Stromal cell of bone marrow (primary cell): ENCODE results near the gene TIAM1.
A peak's percentile ranks its signal among the peaks of the same experiment; 100 is the strongest.

Experiments
- DNase-seq: peaks from one replicate; pipeline ENCODE4 v3.0.0-alpha.2; 2012; ENCODE audit warnings: low read depth

Gene TIAM1, protein sequence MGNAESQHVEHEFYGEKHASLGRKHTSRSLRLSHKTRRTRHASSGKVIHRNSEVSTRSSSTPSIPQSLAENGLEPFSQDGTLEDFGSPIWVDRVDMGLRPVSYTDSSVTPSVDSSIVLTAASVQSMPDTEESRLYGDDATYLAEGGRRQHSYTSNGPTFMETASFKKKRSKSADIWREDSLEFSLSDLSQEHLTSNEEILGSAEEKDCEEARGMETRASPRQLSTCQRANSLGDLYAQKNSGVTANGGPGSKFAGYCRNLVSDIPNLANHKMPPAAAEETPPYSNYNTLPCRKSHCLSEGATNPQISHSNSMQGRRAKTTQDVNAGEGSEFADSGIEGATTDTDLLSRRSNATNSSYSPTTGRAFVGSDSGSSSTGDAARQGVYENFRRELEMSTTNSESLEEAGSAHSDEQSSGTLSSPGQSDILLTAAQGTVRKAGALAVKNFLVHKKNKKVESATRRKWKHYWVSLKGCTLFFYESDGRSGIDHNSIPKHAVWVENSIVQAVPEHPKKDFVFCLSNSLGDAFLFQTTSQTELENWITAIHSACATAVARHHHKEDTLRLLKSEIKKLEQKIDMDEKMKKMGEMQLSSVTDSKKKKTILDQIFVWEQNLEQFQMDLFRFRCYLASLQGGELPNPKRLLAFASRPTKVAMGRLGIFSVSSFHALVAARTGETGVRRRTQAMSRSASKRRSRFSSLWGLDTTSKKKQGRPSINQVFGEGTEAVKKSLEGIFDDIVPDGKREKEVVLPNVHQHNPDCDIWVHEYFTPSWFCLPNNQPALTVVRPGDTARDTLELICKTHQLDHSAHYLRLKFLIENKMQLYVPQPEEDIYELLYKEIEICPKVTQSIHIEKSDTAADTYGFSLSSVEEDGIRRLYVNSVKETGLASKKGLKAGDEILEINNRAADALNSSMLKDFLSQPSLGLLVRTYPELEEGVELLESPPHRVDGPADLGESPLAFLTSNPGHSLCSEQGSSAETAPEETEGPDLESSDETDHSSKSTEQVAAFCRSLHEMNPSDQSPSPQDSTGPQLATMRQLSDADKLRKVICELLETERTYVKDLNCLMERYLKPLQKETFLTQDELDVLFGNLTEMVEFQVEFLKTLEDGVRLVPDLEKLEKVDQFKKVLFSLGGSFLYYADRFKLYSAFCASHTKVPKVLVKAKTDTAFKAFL (N-terminal part only)

DNA sequence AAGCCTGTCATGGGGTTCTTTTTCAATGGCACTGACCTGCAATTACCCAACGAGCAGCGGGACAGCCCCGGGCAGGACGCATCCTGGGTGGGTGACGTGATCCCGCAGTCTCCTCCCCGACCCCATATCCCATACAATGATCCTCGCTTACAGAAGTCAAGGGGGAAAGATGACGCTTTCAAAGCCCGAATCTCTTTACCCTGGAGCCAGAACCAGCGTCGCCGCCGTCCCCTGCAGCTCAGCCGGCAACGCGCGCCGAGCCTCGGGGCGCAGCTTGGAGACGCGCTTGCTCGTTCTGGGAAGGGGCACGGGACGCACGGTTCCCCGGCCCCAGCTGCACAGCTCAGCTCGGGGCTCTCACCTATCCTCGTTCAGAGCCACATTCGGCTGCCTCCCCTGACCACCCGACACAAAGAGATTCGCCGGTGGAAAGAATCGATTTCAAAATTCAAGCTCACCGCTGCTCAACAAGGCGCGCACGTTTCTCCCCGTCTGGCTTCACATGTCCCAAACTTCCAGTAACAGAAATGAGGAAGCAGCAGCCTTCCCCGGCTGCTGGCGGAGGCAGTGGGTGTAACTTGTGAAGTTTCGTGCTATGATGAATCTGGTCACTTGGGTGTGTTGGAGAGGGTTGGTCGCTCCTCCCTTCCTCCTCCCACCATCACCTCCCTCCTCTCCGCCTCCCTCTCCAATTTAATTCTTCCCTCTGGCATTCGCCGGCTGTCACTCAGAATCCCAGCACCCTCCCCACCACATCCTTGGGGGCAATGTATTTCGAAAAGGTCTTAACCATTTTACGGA lies at the start of gene TIAM1:
TSS of gene TIAM1 (minus strand) at position 582 of the 801 bp plus-strand sequence. CDS start 77,289 bp downstream, outside the sequence.
- DNase-seq: peak; percentile 76

DNA sequence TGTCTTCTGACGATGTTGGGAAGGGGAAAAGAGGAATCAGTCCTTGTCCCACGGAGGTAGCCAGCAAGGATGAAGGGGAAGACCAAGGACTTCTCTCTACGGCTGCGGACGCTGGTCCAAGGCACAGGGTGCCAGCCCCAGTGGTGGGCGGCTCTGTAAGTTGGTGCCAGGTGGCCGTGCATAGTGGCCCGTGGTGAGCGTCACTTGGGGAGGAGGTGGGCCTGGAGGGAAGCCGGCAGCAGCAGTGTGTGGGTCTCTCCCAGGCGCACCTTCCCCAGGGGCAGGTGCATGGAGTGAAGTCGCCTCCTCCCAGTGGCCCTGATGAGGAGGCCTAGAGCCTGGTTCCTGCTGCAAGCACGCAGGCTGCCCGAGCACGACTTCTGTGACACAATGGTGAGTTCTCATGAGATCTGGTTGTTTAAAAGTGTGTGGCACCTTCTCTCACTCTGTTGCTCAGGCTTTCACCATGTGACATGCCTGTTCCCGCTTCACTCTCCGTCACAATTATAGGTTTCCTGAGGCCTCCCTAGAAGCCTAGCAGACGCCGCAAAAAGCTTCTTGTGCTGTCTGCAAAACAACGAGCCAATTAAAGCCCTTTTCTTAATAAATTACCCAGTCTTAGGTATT lies 43.6 kb upstream of the TIAM1 start:
- no peak for DNase-seq

DNA sequence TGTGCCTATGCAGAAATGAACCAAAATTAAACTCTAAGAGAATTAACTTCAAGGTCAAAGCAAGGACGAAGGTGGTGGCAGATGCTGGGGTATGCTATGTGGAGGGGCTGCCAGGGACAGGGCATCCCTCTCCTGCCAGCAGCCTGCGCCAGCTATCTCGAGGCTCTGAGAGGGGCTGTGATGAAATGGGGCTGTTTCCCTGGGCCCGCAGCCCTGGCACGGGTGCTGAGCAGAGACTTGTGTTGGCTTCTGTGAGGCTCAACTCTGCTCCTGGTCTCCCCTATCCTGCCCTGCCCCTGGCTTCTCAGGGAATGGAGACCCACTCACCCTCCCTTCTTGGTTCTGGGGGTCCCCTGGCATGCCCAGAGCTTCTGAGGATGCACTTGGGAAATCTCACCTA lies 41.9 kb upstream of the TIAM1 start:
- DNase-seq: no peak

DNA sequence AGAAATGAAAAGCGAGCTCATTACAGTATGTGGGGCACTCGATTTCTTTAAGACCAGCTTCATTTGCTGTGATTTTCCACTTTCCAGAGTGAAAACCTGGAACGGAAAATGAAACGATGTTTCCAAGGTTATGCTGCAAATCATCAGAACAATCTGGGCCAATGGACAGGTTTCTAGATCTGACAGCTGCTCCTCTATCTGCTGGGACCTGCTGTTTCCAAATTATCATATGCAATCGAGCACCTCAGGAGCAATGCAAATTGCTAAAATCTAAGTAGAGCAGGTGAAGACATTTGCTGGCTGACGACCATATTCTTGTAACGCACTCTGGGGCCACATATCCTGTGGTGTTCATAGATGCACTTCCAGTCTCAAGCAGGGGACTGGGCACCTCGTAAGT lies 39.7 kb upstream of the TIAM1 start:
- no peak for DNase-seq

DNA sequence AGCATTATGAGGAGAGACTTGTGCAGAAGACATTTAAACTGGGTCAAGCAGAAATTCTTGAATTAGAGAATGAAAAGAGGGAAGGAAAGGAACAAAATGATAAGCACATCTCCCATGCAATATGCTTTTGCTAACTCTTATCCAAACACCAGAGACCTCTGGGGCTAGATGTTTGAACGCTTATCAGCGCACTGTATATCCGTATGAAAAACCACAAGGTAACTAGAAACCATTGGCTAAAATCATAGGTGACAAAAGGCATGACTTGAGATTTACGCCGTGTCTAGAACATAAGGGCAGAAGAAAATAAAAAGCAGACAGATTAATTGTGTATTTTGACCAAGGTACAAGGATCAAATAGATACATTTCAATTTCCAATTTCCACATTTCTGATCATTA lies 38.0 kb upstream of the TIAM1 start:
- DNase-seq: no peak

DNA sequence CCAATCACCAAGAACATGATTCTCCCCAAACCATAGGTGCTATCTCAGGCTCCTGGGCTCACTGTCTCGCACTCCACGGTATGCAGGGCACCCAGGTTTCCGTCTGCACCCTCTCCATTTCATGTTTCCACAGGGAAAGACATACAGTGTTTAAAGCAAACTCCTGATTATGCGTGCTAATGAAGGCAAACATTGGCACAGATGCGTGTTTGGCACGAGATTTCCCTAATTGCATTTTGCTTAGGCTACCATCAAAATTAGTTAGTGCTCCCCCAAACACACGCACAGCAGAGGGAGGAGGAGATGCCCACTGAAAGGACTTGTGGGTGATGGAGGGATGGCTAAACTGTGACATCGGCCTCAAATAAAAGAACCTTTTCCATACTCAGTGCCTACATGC lies 32.2 kb upstream of the TIAM1 start:
- DNase-seq: no peak

DNA sequence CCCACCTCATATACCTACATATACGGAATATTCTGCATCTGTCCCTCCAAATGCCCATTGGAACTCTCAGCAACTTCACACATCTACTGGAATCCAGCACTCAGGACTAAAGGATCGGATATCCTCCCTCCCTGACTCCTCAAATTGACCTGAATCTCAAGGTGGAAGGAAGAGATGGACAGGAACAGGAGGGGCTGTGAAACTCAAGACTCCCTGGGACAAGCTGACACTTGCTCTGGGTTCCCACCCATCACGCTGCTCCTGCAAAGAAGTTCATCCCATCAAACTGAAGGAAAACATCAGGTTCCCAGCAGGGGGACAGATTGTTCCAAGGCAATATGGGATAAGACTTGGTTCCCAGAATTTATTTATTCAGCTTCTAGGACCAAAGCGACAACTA lies 30.3 kb upstream of the TIAM1 start:
- no peak for DNase-seq

DNA sequence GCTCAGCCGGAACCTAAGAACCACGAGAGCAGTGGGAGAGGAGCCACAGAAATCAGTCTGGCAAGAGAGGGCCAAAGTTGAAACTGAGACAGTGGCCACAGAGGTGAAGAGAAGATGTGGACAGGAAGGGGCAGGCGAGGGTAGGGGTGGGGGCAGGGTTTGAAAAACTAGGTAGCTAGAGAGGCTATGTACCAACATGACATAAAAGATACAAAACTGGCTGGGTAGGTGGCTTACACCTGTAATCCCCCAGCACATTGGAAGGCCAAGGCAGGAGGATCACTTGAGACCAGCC lies 28.4 kb upstream of the TIAM1 start:
- no peak for DNase-seq

DNA sequence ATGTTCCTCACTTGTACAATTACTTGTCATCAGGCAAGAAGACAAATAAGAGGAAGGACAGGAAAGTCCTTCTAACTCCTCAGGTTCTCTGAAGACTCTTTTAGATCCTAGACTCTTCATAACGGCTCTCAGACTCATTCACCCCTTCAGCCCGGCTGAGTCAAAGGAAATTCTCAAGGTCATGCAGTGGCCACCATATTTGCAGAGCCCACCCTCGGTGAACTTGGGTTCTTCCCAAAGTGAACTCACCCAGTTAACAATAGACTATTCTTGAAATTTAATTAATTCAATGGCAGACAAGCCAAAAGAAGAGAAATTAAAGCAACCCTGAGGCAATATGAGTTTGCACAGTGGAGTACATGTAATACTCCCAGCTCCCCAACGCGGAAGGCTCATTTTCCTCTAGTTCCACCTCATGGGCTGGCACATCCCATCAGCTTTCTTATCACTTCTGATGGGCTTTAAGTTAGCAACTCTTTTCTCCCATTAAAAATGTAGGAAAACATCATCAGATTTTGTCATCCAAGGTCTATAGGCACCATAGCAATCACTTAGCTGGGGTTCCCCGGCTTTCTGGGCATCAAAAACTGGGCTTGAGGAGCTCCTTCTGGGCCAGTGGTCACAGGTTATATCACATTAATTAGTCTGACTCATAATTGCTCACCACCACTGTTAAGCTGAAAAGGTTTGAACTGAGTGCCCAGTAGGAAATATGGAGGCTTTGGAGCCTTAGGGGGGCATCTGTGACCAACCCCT lies 27.8 kb upstream of the TIAM1 start:
- DNase-seq: no peak

DNA sequence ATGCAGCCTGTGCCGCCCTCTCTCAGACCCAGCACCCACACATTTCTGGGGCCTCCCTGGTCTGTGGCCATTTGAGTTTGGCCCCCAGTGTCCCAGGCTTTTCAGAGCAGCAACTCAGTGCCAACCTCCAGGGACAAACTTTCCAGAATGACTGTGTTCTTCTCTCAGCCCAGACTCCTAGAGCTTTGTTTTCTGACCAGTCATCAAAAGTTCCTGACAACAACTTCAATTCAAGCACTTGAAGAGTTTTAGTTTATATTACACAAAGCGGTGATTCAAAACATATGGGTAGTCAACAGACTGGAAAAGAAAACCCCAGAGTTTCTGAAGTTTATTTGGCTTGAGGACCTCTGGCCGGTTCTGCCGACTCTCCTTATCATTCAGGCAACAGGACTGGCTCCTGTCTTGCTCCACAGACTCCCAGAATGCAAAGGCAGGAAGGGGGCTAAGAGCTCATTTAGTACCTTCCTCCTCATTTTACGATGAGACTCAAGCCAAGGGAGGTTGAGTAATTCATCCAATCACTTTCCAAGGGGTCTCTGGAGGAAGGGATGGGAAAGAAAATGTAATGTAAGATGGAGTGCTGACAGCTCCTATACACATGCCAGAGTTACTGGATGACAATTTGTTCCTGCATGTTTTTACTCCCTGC lies 27.0 kb upstream of the TIAM1 start:
- DNase-seq: peak; percentile 33

DNA sequence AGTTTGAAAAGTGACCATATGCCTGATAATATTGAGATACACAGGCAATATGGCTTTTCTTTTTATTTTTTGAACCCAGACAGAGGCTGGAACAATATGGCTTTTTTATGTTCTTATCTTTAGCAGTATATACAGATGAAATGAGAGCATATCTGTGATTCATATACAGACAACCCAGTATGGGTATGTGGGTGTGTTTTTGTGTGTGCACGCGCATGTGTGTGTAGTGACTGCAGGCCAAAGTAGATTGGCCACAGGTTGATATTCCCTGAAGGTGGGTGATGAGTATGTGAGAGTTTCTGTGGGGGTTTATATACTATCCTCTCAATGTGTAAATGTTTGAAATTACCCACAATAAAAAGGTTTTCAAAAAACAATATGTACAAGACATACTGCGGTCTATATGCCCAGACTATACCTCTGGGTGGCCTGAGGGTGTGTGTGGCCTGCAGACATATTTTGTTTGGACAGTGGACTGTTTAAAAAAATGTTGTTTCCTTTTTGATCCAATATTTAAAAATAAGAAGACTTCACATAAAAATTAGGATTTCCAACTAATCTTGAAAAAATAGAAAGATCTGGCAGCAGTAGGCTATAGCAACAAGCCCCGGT lies 26.3 kb upstream of the TIAM1 start:
- no peak for DNase-seq

DNA sequence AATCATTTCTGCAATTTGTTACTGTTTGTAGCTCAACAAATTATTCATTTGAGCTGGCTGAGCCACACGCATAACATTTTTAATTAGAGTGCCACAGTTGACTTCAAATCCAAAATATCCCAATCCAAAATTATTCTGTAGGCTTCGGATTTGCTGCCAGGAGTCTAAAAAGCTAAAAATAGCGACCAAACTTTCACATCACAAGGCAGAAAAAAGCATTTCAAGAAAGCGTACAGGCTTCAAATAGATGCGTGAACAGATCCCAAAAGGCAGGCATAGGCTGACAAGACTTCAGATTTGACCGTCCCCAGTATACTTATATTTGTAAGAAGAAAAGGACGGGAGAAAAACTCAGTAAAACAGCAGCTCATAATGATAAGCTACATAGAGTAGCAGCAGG lies 24.3 kb upstream of the TIAM1 start:
- DNase-seq: no peak

DNA sequence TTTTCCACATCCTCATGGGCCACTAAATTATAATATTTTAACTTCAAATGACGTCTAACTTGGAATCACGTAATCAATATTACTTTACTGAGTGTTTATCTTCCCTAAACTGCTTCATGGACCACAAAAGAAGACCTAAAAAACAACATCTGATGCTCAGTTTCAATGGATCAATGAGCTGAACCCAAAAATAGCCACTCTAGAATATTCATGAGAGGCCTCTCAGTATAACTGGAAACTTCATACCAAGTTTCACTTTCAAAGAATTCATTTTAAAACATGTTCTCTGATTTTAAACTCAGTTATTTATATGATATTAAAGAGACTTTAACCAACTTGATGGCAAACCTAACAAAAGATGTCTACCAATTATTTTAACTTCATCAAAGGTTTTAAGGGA lies 23.7 kb upstream of the TIAM1 start:
- no peak for DNase-seq

DNA sequence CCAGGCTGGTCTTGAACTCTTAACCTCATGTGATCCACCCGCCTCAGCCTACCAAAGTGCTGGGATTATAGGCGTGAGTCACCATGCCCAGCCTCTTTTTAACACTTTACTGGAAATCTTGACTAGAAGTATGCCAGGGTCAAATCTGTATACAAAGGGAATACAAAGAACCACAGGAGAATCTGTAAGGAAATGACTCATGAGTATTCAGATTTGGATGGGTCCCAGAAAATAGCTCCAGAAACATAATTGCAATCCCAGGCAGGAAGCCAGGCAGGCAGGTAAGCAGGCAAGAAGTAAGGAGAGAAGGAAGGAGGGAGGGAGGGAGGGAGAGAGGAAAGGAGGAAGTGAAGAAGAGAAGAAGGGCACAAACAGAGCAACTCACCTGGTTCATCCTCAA lies 22.8 kb upstream of the TIAM1 start:
- no peak for DNase-seq

DNA sequence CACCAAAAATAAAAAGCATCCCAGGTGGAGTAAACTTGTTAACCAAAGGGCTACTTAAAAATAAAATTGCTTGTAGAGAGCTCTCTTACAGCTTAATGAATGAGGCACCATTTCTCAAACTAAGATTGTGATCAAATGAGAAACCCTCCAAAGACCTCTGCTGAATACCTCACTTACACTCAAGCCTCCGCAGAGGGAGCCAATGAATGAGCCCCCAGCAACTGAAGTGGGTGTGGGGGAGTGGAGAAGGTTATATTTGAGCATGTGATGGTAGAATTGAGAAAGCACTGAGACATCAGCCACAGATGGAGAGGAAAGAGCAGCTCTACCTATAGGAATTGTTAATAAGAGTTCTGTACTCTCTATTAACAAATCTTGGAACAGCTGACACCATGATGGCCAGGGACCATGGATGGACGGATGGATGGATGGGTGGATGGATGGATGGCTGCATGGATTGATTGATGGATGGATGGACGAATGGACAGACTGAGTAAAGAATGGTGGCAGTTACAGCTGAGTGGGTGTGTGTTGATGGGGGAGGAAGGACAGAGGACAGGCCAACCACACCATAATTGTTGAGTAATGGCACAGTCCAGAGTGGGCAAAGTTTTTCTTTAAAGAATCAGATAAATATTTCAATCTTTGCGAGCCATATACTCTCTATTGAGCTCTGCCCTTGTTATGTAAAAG lies 20.3 kb upstream of the TIAM1 start:
- DNase-seq: no peak

DNA sequence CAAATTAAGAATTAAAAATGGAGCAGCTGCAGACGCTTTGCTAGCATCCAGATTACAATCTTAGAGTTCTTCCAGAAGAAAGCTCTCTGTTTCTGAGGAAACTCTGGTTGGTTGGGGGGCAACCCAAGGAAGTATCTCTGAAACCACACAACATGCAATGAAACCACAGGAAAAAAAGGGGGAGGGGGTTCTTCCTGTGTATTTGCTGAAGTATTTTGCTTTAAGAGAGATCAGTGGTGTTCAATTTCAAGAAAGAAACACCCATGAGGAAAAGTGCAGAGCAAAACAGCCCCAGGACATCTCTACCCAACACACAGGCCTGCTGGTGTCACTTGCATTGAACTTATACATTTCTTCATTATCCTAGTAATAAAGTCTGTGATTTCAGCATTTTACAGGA lies 19.7 kb upstream of the TIAM1 start:
- no peak for DNase-seq

DNA sequence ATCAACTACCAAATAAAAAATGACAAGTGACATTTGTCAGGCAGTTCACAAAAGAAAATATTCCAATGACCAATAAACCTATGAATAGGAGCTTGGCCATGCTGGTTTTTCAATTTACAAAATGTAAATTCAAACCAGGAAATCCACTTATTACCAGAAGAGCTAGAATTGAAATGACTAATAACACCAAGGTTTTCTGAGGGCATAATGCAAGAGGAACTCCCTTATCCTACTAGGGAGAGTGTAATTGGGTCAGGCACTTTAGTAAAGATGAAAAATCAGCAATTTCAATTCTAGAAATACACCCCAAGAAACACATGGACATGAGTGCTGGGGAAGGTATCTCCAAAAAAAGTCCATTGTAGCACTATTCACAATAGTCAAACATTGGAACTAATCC lies 16.7 kb upstream of the TIAM1 start:
- no peak for DNase-seq

DNA sequence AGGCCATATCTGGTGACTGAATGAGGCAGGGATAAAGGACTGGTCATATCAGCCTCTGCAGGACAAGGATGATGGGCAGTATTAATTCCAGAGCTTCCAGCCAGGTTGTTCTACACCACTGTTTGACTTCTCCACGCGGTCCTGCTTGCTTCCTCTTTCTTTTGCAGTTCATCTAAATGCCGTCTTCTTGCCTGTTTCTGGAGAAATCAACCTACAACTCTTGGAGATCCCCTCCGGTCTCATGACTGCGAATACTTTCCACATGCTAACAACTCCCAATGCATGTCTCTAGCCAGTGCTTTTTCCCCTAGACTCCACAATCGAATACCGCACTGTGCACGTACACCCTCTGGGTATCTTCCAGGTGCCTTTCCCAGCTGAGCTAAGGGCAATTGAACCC lies 14.1 kb upstream of the TIAM1 start:
- DNase-seq: no peak

DNA sequence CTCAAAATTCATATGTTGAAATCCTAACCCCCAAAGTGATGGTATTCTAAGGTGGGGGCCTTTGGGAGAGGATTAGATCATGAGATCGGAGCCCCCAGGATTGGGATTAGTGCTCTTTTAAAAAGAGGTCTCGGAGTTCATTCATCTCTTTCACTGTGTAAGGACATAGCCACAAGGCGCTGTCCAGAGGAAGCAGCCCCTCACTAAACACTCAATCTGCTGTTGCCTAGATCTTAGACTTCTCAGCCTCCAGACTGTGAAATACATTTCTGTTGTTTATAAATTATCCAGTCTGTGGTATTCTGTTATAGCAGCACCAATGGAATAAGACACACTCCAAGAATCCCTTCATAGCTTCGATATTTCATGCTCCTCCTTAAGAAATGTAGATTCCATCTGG lies 12.4 kb upstream of the TIAM1 start:
- DNase-seq: no peak
